HG02973 (cell line): ENCODE measurements around the gene IGFALS.
"Not testable (repeated sequence)": the region's sequence is repeated elsewhere in the genome, so short reads cannot be mapped to it uniquely, and the experiment has no call there.

ENCODE experiments used
- ATAC-seq: cut with Tn5 transposase; IDR thresholded peaks from one replicate; pipeline ENCODE4 v1.9.1; 2021; ENCODE audit warnings: moderate library complexity; ENCODE audit not compliant: unreplicated experiment

The IGFALS gene

DNA sequence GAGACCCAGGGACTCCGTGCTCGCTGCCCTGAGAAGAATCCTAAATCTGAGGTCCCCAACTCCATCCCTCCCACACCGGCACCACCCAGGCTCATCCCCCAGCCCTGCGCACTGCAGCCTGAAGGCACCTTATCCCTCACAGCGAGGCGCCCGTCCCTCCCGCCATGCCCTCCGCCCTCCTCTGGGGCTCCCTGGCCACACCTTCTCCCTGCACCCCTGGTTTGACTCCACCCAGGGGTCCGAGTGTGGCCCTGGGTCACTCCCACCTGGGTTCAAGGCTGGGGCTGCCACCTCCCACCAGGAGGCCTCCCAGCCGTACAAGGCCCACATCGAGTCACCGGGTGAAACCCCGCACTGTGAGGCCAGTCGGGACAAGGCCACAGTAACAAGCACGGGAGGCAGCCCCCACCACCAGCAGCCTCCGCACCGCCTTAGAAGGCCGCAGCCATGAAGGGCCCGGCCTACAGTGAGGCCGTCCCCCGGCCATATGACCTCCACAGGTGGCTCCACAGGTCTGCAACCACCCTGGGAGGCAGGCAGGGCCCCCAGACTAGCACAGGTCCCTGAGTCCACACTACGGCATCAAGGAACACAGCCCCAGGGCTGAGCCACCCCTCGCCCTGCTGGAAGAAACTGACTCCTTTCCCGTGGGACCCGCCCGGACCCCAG lies 24.8 kb upstream of the IGFALS start:
- no peak for ATAC-seq

DNA sequence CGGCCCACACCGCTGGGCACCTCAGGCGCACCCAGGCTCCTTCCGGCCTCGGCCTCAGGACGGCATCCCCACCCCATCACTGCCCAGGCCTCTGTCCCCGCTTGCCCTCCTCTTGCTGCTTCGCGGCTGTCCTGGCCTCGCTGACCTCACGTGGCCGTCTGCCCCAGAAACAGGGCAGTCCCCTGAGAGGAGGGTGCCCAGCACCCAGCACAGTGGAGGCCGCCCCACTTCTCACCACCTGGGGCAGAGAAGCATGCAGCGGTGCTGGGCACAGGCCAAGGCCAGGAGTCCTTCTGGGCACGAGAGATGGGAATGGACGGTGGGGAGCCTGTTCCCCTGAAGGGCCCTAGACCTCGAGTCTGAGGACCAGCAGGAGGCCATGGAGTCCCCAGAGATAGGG lies 24.2 kb upstream of the IGFALS start:
- no peak for ATAC-seq

DNA sequence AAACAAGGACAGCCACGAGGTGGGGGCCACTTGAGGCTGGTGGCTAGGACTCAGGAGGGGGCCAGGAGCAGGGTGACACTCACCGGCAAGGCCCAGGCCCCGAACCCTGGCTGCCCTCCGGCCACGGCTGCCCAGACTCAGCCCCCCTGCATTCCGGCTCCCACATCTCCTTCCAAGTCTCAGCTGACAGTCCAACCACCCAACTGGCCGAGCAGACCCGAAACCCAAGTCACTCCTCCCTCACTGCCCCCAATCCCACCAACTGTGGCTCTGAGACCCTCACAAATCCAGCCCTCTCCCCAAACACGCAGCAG lies 23.7 kb upstream of the IGFALS start:
- no peak for ATAC-seq

DNA sequence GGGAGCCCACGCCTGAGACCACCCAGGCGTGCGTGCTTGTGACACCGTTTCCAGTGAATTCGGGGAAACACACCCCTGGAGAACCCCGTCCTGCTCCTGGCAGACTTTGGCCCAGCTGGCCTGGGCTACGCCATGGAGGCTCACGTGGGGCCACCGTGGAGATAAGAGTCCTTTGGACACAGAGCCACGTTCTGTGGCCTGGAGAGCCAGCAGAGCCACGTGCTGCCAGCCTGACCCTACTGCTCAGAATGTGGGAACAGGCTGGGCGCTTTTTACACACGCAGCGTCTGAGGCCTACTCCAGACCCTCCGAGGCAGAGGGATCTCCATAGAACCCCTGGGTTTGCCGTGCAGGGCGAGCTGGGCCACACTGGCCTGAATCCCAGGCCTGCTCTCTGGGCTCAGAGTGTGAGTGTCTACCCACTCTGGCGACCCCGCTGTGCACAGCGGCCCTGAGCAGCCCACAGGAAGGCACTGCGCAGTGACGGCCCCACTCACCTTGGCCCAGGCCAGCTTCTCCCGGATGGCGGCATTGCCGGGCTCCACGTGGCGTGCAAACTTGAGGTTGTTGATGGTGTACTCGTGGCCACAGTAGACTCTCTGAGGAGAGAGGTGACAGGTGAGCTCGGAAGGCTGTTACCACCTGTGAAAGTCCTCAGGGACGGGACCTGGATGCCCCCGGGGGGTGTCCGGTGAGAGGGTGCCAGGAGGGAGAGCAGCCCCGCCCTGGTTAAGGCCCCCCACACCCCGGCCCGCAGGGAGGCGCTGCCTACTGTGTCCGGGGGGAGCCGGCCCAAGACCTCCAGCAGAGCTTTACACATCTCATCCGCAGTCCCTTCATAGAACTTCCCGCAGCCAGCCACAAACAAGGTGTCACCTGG lies 23.1 kb upstream of the IGFALS start:
- ATAC-seq: no peak

DNA sequence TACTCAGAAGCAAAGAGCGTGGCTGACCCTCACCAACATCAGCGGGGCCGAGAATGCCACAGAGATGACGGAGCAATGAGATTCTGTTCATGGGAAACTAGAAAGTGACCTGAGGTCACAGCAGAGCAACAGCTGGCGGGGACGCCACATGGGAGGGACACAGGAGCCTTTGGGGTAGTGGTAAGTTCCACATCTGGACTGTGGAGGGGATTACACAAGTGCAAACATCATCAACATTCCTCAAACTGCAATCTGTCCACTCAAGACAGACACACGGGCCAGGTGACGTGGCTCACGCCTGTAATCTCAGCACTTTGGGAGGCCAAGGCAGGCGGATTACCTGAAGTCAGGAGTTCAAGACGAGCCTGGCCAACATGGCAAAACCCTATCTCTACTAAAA lies 22.0 kb upstream of the IGFALS start:
- ATAC-seq: no peak

DNA sequence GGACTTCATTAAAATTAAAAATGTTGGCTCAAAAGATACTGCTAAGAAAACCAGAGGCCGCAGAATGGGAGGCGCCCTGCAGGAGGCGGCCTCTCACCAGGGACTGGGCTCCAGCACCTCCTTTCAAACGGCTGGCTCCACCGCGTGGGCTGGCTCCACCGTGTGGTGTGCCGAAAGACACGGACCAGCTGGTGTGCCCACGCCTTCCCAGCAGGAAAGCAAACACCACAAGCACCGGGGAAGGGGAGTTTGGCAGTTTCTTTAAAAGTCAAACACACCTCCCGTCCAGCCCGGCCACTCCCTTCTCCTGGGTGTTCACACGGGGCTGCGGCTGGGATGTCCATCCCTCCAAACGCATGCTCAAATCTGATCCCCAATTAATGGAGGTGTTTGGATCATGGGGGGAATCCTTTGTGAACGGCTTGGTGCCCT lies 19.2 kb upstream of the IGFALS start:
- no peak for ATAC-seq

DNA sequence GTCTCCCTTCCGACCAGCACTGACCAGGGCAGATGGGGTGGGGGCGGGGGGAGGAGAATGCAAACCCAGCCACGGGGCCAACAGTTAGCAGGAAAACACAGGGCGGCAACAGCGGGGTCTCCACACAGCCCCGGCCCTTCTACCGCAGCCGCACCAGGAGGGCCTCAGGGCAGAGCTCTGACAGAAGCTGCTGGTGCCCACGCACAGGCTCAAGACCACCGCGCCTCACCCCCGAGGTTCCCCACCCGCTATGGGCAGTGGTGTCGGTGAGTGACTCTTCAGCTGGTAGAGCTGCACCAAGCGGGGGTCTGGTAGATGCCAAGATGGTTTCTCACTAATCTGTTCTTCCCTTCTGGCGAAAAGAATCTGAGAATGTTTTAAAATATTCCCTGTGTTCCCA lies 17.0 kb upstream of the IGFALS start:
- ATAC-seq: no peak

DNA sequence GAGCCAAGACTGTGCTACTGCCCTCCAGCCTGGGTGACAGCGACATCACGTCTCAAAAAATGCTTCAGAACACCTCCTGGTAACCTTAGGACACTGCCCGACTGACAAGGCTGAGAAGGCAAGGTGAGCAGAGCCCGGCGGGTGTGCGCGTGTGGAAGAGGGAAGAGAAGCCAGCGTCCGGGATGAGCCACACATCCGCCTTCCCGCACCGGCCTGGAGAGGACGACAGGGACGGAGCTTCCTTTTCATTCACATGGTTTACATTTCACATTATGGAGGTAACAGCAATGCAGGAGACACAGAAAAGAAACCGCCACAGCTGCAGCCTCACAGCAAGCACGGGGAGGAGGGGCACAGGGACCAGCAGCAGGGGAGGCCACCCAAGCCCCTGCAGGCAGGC lies 16.6 kb upstream of the IGFALS start:
- no peak for ATAC-seq

DNA sequence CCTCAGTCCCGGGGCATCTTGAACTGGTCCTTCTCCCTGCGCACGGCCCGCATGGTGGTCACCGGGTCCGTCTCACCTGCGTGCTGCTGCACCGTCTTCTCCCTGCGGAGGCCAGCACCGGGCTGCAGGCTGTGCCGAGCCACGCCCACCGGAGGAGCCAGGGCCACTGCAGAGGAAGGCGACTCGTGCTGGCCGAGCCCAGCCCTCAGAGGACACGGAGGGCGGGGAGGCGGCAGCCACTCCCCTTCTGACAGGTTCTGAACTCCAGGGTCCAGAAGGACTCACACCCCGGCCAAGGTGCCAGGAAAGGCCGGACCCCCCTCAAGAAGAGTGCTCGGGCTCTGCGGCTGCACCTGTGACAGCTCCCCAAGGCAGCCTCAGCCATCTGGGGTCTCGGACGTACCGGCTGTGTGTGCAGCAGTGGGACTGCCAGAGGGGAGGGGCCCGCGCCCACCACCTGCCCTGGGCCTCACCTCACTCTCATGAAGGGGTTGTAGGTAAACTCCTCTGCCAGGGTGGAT lies 15.8 kb upstream of the IGFALS start:
- ATAC-seq: no peak

DNA sequence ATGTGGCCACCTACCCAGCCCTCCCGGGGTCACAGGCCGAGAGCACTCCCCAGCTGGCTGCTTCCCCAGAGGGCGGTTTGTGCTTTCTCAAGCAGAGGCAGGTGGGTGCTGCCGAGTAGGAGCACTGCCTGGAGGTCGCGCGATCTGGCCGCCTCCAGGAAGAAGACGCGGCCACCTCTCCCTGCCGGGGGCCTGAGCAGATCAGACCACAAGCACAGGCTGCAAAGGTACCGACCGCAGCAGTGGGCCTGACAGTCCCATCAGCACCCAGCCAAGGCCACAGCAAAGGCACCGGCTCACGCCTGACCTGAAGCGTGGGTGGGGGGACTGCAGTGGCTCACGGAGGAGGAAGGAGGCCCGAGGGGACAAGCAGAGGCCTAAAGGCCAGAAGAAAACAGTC lies 15.2 kb upstream of the IGFALS start:
- no peak for ATAC-seq

DNA sequence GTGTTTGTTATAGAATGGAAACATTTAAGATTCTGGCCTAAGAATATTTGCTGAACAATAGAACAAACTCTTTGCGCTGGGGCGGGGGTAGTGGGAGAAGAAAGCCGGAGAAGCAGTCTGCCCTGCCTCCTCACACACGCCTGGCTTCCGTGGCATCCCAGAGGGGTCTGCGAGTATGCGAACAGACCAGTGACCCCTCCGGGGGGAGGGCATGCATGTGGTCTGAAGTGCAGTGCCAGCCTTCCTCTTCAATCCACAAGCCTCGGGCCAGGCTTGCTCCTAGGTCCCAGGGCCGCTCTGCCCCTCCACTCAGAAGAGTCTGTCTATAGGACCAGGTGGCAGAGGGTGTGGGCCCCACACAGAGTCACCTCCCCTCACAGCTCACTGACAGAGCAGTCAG lies 14.1 kb upstream of the IGFALS start:
- no peak for ATAC-seq

DNA sequence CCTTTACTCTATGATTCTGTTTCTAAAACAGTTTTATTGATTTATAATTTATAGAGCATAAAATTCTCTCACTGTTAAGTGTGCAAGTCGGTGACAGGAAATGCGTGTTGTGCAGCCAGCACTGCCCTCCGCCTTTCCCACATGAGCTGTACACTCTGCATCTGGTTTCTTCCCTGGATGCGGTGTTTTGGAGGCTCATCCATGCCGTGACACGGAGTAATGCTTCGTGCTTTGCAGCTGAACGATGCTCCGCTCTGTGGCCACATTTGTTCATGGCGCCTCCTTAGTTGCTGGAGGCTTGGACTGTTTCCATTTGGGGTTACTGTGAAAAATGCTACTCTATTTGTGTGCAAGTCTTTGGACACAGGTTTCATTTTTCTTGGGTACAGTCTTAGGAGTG lies 7.2 kb upstream of the IGFALS start:
- ATAC-seq: no peak

DNA sequence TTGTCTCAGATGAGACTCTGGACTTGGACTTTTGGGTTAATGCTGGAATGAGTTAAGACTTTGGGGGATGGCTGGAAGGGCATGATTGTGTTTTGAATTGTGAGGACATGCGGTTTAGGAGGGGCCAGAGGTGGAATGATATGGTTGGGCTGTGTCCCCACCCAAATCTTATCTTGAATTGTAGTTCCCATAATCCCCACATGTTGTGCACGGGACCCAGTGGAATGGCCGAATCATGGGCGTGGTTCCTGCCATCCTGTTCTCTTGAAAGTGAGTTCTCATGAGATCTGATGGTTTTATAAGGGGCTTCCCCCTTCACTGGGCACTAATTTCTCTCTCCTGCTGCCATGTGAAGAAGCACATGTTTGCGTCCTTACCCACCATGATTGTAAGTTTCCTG lies 5.8 kb upstream of the IGFALS start:
- ATAC-seq: not testable (repeated sequence)

DNA sequence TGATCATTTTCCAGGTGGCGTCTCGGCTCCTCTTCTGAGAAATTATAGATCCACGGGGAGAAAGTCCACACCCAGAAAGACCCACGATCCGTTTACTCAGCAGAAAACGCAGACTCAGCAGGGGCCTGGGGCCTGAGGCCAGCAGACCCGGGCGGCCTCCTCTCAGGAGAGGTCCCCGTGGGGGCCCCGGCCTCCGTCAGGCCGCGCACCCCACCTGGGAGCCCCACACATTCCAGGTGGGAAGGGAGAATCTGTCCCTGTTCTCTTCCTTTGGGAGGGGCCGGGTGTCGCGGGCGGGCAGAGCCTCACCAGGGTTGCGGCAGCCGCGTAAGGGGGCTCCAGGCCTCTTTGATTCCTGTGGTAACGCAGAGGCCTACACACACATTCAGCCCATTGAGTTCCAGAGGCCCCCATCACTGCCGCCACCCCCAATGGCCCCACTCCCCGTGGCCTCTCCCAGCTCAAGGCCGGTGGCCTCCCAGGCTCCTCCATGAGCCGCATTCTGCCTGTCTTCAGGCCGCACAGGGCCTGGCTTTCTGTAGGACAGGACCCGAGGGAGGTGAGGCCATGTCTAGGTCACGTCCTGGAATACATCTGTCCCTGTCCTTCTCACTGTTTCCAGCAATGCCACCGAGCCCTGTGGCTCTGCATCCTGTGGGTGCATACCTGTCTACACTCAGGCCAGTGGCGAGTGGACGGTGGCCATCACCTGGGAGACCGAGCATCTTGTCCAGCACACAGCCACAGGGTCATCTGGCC lies 1.6 kb upstream of the IGFALS start:
- ATAC-seq: no peak

DNA sequence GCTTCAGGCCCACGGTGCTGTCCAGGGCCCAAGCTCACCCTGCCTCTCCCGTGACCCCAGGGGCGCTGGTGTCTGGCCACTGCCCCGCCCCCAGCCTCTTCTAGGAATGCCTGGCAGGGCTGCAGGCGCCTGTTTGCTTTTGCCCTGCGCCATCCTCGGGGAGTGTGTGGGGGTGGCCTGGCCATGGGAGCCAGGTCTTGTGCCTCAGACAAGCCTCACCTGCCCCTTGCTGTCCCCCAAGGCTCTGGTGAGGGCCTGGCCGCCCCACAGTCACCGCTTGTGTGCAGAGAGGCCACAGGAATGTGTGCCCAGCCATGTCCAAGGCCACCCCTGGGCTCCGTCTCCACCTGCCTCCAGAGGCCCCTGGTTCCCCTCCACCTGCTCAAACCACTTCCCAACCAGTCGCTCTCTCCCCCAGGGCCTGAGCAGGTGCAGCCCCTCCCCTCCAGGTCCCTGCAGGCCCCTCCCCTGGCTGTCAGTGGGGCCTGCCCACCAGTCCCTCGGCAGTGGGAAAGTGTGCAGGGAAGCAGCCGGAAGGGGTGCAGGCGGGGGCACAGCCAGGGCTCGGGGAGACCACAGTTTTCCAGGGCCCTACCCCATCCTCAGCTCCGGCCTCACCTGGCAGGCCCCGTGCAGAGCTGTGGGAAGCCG lies 841 bp upstream of the IGFALS start:
- ATAC-seq: no peak

DNA sequence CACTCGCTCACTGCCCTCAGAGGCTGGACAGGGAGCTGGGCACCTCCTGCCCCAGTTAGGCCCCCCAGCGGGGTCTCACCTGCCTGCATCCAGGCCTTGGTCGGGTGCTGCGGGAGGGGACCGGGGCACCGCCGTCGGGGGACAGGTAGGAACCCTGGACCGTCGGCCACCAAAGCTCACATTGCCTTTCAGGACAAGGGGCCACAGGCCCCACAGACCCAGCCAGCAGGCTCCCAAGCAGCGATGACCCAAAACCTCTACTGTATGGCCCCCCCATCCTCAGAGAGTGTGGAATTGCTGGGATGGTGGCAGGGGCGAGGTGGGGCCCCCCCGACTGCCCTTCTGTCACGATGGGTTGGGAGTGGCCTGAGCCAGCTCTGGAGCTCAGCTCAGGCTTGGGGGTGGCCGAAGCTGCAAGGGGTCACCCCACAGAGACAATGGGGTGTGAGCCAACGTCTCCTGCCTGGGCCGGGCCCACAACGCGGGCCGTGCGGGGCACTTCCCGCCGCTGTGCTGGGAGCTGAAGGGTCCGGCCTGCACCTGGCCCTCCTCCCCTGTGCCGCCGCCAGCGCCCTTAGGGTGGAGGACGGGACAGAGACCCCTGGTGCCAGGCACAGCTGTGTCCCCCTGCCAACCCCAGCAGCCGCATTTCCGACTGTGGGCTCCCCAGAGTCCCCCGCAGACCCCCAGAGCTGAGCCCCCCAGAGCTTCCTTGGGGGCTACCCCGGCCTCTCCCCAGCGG lies 498 bp downstream of the IGFALS start:
- ATAC-seq: no peak

DNA sequence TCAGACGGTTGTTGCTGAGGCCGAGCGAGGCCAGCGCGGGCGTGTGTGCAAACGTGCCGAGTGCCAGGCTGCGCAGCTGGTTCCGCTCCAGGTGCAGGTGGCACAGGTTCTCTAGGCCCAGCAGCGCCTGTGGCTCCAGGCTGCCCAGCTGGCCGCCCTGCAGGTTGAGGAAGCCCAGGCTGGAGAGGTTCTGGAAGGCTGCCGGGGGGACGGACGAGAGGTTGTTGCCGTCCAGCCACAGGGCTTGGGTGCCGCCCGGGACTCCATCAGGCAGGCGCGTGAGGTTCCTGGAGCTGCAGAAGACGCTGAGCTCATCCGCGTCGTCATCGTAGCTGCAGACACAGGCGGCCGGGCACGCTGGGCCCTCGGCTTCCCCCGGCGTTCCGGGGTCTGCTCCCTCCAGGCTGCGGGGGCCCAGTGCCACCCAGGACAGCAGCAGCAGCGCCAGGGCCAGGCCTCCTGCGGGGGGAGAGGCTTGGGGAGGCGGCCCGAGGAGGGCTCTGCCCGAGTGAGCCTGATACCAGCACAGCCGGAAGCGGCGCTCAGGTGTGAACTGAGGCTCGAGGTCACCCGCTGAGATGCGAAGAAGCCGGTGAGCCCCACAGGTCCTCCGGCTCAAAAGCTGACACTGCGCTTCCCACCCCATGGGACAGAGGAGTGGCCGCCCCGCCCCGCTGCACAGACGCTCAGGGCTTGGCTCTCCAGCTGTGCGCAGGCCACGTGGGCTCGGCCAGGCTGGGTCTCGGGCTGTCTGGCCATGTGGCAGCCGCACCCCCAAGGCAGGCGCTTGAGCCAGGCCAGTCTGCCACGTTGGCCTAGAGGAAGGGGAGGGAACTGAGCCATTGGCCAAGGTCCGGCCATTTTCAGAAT lies 1.3 kb downstream of the IGFALS start:
- no peak for ATAC-seq

DNA sequence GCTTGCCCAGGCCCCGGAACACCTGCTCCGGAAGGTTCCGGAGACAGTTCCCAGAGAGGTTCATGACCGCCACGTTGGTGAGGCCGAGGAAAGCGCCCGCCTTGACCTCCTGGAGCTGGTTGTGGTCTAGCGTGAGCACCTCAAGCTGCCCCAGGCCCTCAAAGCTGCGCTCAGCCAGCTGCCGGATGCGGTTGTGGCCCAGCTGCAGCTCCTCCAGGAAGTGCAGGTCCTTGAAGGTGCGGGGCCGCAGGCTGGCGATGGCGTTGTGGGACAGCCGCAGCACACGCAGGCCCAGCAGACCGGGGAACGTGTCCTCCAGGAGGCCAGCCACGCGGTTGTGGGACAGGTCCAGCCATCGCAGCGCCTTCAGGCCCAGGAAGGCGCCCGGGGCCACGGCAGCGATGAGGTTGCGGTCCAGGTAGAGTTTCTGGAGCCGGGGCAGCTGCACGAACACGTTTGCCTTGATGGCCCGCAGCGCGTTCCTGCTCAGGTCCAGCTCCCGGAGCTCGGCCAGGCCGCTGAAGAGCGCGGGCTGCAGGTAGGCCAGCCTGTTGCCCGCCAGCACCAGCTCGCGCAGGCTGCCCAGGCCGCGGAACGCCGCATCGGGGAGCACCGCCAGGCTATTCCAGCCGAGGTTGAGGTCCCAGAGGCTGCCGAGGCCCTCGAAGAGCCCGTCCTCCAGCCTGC lies 2.1 kb downstream of the IGFALS start:
- ATAC-seq: no peak
